ENCODE data around the gene ANKRD33B.

Gene ANKRD33B

GRCh38 chr5:10576790-10577189, 12.9 kb downstream of the ANKRD33B start:
- intact Hi-C loops (cut with DNase I): no loop called here
- peak in 4 of 10 donors; percentile 52 to 90 (median 88) for DNase-seq

GRCh38 chr5:10577371-10578292, 13.8 kb downstream of the ANKRD33B start:
- peak in 1 of 10 donors; percentile 76 for DNase-seq
- intact Hi-C loops (cut with DNase I): no loop called here

- DNase-seq: no peak
- intact Hi-C loops (cut with DNase I): no loop called here
Observed at GRCh38 chr5:10578293-10578665, 14.4 kb downstream of the ANKRD33B start.

- DNase-seq: no peak
- intact Hi-C loops (cut with DNase I): no loop called here
Observed at GRCh38 chr5:10578869-10579268, 15.0 kb downstream of the ANKRD33B start.

- no peak for DNase-seq
- intact Hi-C loops (cut with DNase I): no loop called here
Observed at GRCh38 chr5:10579536-10580521, 16.0 kb downstream of the ANKRD33B start.

- DNase-seq: peak in 1 of 10 donors; percentile 53
- intact Hi-C loops (cut with DNase I): no loop called here
Observed at GRCh38 chr5:10580531-10581423, 16.9 kb downstream of the ANKRD33B start.

GRCh38 chr5:10581424-10581748, 17.5 kb downstream of the ANKRD33B start:
- intact Hi-C loops (cut with DNase I): no loop called here
- no peak for DNase-seq

GRCh38 chr5:10581867-10582511, 18.1 kb downstream of the ANKRD33B start:
- intact Hi-C loops (cut with DNase I): no loop called here
- DNase-seq: peak in 8 of 10 donors; percentile 46 to 93 (median 65)

- intact Hi-C loops (cut with DNase I): no loop called here
- no peak for DNase-seq
Observed at GRCh38 chr5:10582512-10582897, 18.6 kb downstream of the ANKRD33B start.

- intact Hi-C loops (cut with DNase I): no loop called here
- DNase-seq: no peak
Observed at GRCh38 chr5:10583663-10584572, 20.0 kb downstream of the ANKRD33B start.

- intact Hi-C loops (cut with DNase I): no loop called here
- no peak for DNase-seq
Observed at GRCh38 chr5:10584714-10585517, 21.0 kb downstream of the ANKRD33B start.

- intact Hi-C loops (cut with DNase I): no loop called here
- no peak for DNase-seq
Observed at GRCh38 chr5:10585518-10585915, 21.6 kb downstream of the ANKRD33B start.

GRCh38 chr5:10586008-10586407, 22.1 kb downstream of the ANKRD33B start:
- intact Hi-C loops (cut with DNase I): no loop called here
- DNase-seq: no peak

- intact Hi-C loops (cut with DNase I): no loop called here
- no peak for DNase-seq
Observed at GRCh38 chr5:10586555-10586954, 22.7 kb downstream of the ANKRD33B start.

GRCh38 chr5:10588109-10588775, 24.4 kb downstream of the ANKRD33B start:
- intact Hi-C loops (cut with DNase I): no loop called here
- no peak for DNase-seq

- no peak for DNase-seq
- intact Hi-C loops (cut with DNase I): no loop called here
Observed at GRCh38 chr5:10588779-10589447, 25.0 kb downstream of the ANKRD33B start.
